Lung (tissue), 12 donors: ENCODE results near the gene PLCB3. TPM values are rescaled to one million over a fixed set of nuclear protein-coding genes. Genes with fewer than 3 reads are reported as not detected.

Experiments used
- ATAC-seq: fragments of 200-7000 bp; cut with Tn5 transposase; one replicate; pipeline ENCODE4 v1.9.1; 2020; ENCODE audit warnings: moderate number of reproducible peaks; ENCODE audit not compliant: insufficient read depth, low FRiP score
- DNase-seq, 3 donors: peaks; one replicate each; pipeline ENCODE4 v3.0.0-alpha.2; 2013 to 2017
- H3K27ac ChIP-seq, 2 donors: one replicate each; pipeline ENCODE4 v1.5.1; 2013; ENCODE audit warnings: mild to moderate bottlenecking in 2 of 2, moderate library complexity in 2 of 2, control low read depth in 1 of 2, inconsistent platforms in 1 of 2, low read depth in 1 of 2, low read length in 1 of 2
- H3K27me3 ChIP-seq, 3 donors: one replicate each; pipeline ENCODE4 v1.5.1; 2013; ENCODE audit warnings: low read length in 2 of 3; ENCODE audit not compliant: control insufficient read depth in 3 of 3, insufficient read depth in 3 of 3
- H3K36me3 ChIP-seq, 4 donors: one replicate each; pipeline ENCODE4 v1.5.1; 2013; ENCODE audit warnings: low read length in 4 of 4, mild to moderate bottlenecking in 1 of 4, moderate library complexity in 1 of 4; ENCODE audit not compliant: control insufficient read depth in 4 of 4, insufficient read depth in 4 of 4
- H3K4me1 ChIP-seq, 5 donors: one replicate each; pipeline ENCODE4 v1.5.1; 2013; ENCODE audit warnings: low read length in 5 of 5, mild to moderate bottlenecking in 2 of 5, moderate library complexity in 1 of 5; ENCODE audit not compliant: control insufficient read depth in 5 of 5, insufficient read depth in 5 of 5
- H3K4me3 ChIP-seq: one replicate; pipeline ENCODE4 v1.5.1; 2013; ENCODE audit warnings: mild to moderate bottlenecking, control low read depth, moderate library complexity
- H3K9ac ChIP-seq, 2 donors: one replicate each; pipeline ENCODE4 v1.5.1; 2013; ENCODE audit warnings: low read length in 2 of 2, control low read depth in 1 of 2; ENCODE audit not compliant: insufficient read depth in 1 of 2
- H3K9me3 ChIP-seq, 4 donors: one replicate each; pipeline ENCODE4 v1.5.1; 2013; ENCODE audit warnings: low read length in 3 of 4, mild to moderate bottlenecking in 1 of 4, moderate library complexity in 1 of 4; ENCODE audit not compliant: control insufficient read depth in 4 of 4, insufficient read depth in 3 of 4
- WGBS, 2 donors: extraction: QIAGEN DNeasy Blood & Tissue Kit; methylation state at CpG; one replicate each; pipeline ENCODE4 v1.1.7; 2013; 5-methylcytosine and 5-hydroxymethylcytosine counted together
- polyA plus RNA-seq, 2 donors: library from polyadenylated mRNA; stranded (reverse); fragments of 200-250 nt; gene quantifications; one replicate each; pipeline ENCODE4 v1.2.1, GENCODE V29; 2013
- total RNA-seq, 2 donors: library from RNA; depleted of rRNA in 1 of 2; stranded (reverse); fragments of >200 nt in 1 of 2; gene quantifications; one replicate each; pipeline ENCODE4 v1.2.1, GENCODE V29; 2014 to 2021
- TF ChIP-seq, protein P1 (sequence below): IDR thresholded peaks from 2 replicates; pipeline ENCODE4 v1.5.1; 2012; ENCODE audit warnings: mild to moderate bottlenecking; ENCODE audit errors: control extremely low read depth, extremely low read depth
- donor health status: control.
- donor health status: control.
- donor health status: Bipolar disorder and iron deficiency.
- donor health status: healthy.
- donor health status: DM: yes; HTN: yes; CAD: no.

Gene PLCB3
- total and polyA plus RNA-seq, 4 donors = 15.0 to 32.0 (median 17.6) TPM

DNA sequence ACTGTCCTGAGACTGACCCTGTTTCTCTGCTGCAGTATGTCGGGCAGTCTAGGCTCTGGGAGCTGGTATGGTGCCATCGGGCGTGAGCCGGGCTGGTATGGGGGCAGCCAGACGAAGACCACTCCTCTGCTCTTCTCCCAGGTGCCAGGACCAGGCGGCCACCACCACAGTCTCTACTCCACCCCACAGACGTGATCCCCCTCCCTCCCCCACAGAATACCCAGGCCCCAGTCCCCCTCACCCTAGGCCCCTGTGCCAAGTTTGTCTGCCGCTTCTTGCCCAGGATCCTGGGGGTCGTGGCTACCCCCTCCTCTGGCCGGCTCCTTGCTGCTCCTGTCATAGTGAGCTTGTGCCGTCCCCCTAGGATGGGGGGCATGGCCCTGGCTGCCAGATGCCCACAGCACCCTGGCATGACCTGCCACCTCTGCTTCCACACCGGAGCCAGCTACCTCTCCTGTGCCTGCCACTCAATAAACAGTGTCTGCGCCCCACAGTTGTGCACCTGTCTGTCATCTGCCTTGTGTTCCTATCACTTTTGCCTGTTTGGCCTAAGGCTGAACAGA is 37.8 kb downstream of the PLCB3 start:
- H3K27me3 ChIP-seq = peaks cover 0 to 28% (median 21%) of the 10 kb centered on the region in 3 donors
- DNase-seq = no peak

DNA sequence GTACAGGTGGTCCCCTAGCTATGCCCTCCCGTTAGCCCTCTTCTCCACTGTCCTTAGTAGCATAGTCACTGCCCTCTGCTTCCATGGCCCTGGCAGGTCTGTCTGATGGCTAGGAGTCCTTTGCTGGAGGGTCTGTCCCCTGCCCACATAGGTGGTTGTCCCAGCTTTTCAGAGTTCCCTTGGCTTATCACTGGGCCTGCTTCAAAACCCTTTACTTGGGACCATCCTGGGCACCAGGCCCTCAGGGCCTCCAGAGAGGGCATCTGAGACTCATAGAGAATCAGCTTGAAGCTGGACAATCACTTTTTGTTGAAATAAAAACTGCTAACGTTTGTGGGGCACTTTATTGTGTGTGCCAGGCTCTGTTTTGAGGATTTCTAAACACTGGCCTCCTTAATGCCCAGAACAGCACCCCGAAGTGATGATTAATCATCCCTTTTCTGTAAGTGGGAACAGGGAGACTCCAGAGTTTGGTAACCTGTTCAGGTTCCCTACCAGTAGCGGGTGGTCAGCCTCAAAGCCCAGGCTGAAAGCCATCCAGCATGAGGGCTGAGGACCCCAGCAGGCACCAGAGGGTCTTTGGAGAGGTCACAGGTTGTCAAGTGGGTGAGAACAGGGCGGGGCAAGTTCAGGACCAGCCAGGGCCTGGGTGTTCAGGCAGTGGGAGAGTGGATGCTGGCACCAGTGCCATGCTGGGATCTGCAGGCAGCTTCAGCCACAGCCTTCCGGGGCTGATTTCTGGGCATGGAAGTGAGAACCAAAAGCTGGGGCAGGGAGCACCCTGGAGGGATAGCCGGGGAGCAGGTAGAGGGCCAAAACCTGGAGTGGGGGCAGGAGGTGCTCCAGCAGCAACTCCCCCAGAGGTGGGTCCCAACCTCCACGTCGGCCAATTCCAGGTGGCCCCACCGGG is 39.3 kb downstream of the PLCB3 start:
- no peak for ATAC-seq
- 48 to 56% methylated on average over 10 of the region's 10 CpGs for WGBS, 2 donors

More for the DNA sequence above, 37.8 kb downstream of the PLCB3 start:
- H3K9me3 ChIP-seq = peaks cover 0 to 5% (median 0%) of the 10 kb centered on the region in 4 donors
- peaks cover 0 to 3% (median 0%) of the 10 kb centered on the region in 4 donors for H3K36me3 ChIP-seq
- no peak overlapping the region for H3K27ac ChIP-seq
- WGBS, 2 donors = 93 to 98% methylated on average over 13 of the region's 13 CpGs
- no peak for ATAC-seq
- no peak overlapping the region for H3K4me3 ChIP-seq
- H3K4me1 ChIP-seq = peaks cover 0 to 22% (median 0%) of the 10 kb centered on the region in 5 donors
- no peak overlapping the region for H3K9ac ChIP-seq
- TF ChIP-seq, protein P1, sequence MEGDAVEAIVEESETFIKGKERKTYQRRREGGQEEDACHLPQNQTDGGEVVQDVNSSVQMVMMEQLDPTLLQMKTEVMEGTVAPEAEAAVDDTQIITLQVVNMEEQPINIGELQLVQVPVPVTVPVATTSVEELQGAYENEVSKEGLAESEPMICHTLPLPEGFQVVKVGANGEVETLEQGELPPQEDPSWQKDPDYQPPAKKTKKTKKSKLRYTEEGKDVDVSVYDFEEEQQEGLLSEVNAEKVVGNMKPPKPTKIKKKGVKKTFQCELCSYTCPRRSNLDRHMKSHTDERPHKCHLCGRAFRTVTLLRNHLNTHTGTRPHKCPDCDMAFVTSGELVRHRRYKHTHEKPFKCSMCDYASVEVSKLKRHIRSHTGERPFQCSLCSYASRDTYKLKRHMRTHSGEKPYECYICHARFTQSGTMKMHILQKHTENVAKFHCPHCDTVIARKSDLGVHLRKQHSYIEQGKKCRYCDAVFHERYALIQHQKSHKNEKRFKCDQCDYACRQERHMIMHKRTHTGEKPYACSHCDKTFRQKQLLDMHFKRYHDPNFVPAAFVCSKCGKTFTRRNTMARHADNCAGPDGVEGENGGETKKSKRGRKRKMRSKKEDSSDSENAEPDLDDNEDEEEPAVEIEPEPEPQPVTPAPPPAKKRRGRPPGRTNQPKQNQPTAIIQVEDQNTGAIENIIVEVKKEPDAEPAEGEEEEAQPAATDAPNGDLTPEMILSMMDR = no peak

DNA sequence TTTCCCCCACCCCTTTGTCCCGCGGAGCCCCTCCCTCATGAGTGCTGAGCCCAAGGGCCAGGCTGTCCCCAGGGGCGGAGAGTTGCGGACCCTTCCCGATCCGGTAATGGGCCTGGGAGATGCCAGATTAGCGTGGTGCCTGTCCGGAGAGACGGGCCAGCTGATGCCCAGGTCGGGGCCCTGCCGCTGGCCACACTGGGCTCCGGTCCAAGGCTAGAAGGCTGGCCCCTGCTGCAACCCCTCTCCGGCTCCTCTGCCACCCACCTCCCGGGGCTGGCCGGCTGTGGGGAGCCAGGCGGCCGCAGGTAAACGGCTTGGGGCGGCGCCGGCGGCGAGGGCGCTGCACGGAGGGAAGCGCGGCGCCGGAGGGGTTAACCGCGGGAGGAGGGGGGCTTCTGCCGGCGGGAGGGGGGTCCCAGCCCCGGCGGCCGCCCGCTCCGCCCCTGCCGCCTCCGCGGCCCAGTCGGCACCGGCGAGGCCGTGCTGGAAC is 40.0 kb downstream of the PLCB3 start, which contains the start of gene KCNK4:
TSS of gene KCNK4 (plus strand) at position 41 of the 490 bp plus-strand sequence. CDS start 1,717 bp downstream, outside the sequence.
- TF ChIP-seq, protein P1 = no peak
- Histone ChIP-seq H3K9me3 (peaks cover 0 to 5% (median 0%) of the 10 kb centered on the region in 4 donors), H3K4me3 (peak within 1 kb of the TSS; percentile 10), H3K27me3 (peaks cover 0 to 49% (median 39%) of the 10 kb centered on the region in 3 donors), H3K4me1 (peaks cover 0 to 15% (median 0%) of the 10 kb centered on the region in 5 donors), H3K36me3 (peaks cover 0 to 3% (median 0%) of the 10 kb centered on the region in 4 donors), H3K9ac (no peak within 1 kb of the TSS), H3K27ac (no peak within 1 kb of the TSS)
- ATAC-seq (no peak), DNase-seq (no peak)
- 3 to 9% methylated on average over 18 to 45 of the region's 45 CpGs for WGBS, 2 donors

More for the DNA sequence above, 39.3 kb downstream of the PLCB3 start:
- no peak overlapping the region for H3K27ac ChIP-seq
- DNase-seq = no peak
- H3K36me3 ChIP-seq = peaks cover 0 to 3% (median 0%) of the 10 kb centered on the region in 4 donors
- peaks cover 0 to 5% (median 0%) of the 10 kb centered on the region in 4 donors for H3K9me3 ChIP-seq
- H3K4me1 ChIP-seq = peaks cover 0 to 19% (median 0%) of the 10 kb centered on the region in 5 donors
- peaks cover 0 to 42% (median 32%) of the 10 kb centered on the region in 3 donors for H3K27me3 ChIP-seq
- H3K4me3 ChIP-seq = no peak overlapping the region
- no peak overlapping the region for H3K9ac ChIP-seq
- TF ChIP-seq, protein P1 = no peak
